A673 (cell line): ENCODE data around the gene BCAS1. TPM values are rescaled to one million over a fixed set of nuclear protein-coding genes. Genes with fewer than 3 reads are reported as not detected.

Experiments used
- BruUV-seq: library from RNA; stranded (reverse); fragments of 400-500 nt; replicated peaks from 2 replicates; lab custom pipeline; 2021; lab: Mats Ljungman, UMichigan
- CTCF ChIA-PET: fragments of 300-600 bp; sonication (Branson Sonifier 250); formaldehyde crosslinking; loops from one replicate; lab custom pipeline; 2022; ENCODE audit warnings: antibody characterized with exemption; lab: Charles Lee
- POLR2A ChIA-PET: fragments of 300-600 bp; sonication (Branson Sonifier 250); formaldehyde crosslinking; loops from one replicate; lab custom pipeline; 2022; ENCODE audit warnings: antibody characterized with exemption; ENCODE audit not compliant: low non-redundant PET; lab: Charles Lee
- DNase-seq: peaks from one replicate; pipeline ENCODE4 v3.0.0-alpha.2; 2015; ENCODE audit warnings: low spot score
- H3K27ac ChIP-seq: fragments of 200-600 bp; sonication (generic); 2 replicates; pipeline ENCODE4 v1.5.1; 2016; ENCODE audit warnings: mixed run types, low read depth, mild to moderate bottlenecking, mixed read lengths, antibody characterized with exemption, low read length; ENCODE audit not compliant: poor library complexity, severe bottlenecking
- H3K27me3 ChIP-seq: fragments of 200-600 bp; sonication (generic); replicated peaks from 2 replicates; pipeline ENCODE4 v1.6.1; 2017; ENCODE audit warnings: mixed run types, low read depth, mild to moderate bottlenecking, mixed read lengths, antibody characterized with exemption, low read length; ENCODE audit not compliant: insufficient read depth, poor library complexity
- H3K36me3 ChIP-seq: fragments of 200-600 bp; sonication (generic); 2 replicates; pipeline ENCODE4 v1.6.1; 2016; ENCODE audit warnings: mixed run types, mild to moderate bottlenecking, mixed read lengths, antibody characterized with exemption, low read length; ENCODE audit not compliant: insufficient read depth, poor library complexity, severe bottlenecking
- H3K4me1 ChIP-seq: fragments of 200-600 bp; sonication (generic); 2 replicates; pipeline ENCODE4 v1.6.1; 2017; ENCODE audit warnings: mixed run types, mild to moderate bottlenecking, mixed read lengths, antibody characterized with exemption, low read length; ENCODE audit not compliant: insufficient read depth, poor library complexity, severe bottlenecking
- H3K4me3 ChIP-seq: fragments of 200-600 bp; sonication (generic); 2 replicates; pipeline ENCODE4 v1.5.1; 2016; ENCODE audit warnings: low read depth, mixed run types, mild to moderate bottlenecking, mixed read lengths, low read length; ENCODE audit not compliant: poor library complexity, severe bottlenecking
- H3K9me3 ChIP-seq: fragments of 200-600 bp; sonication (generic); 2 replicates; pipeline ENCODE4 v1.6.1; 2016; ENCODE audit warnings: mixed run types, low read depth, mild to moderate bottlenecking, mixed read lengths, antibody characterized with exemption, low read length; ENCODE audit not compliant: poor library complexity, severe bottlenecking
- EZH2 ChIP-seq: fragments of 200-600 bp; sonication (generic); IDR thresholded peaks from 2 replicates; pipeline ENCODE4 v1.6.1; 2017; ENCODE audit warnings: borderline replicate concordance, low read depth, mild to moderate bottlenecking, mixed read lengths, antibody characterized with exemption, low read length; ENCODE audit not compliant: poor library complexity, severe bottlenecking
- intact Hi-C: fragments of 100-400 bp; cut with micrococcal nuclease; formaldehyde crosslinking; loops from one replicate; pipeline ENCODE4 v1.10.0; 2022; ENCODE audit not compliant: unreplicated experiment
- total RNA-seq: library from RNA; stranded (reverse); gene quantifications from 2 replicates; pipeline ENCODE4 v1.2.3, GENCODE V29; 2021
- TF ChIP-seq, protein P1 (sequence below): fragments of 300-800, 200-600 bp; sonication (generic); conservative IDR thresholded peaks from 2 replicates; pipeline ENCODE4 v1.5.1; 2017; ENCODE audit warnings: low read depth, mild to moderate bottlenecking, antibody characterized with exemption, low read length, moderate library complexity, mixed read lengths

The BCAS1 gene
- total RNA-seq, 1 experiment from 2014 or later = 1.4 TPM

GRCh38 chr20:54111460-54111859 is 41.1 kb upstream of the BCAS1 start:
- BruUV-seq = no TSS peak
- H3K36me3 ChIP-seq = no peaks in the 10 kb centered on the region
- no peak overlapping the region for H3K4me3 ChIP-seq
- H3K9me3 ChIP-seq = no peaks in the 10 kb centered on the region
- POLR2A ChIA-PET = no interaction called here
- intact Hi-C loops = no loop called here
- H3K27me3 ChIP-seq = no peaks in the 10 kb centered on the region
- CTCF ChIA-PET = no interaction called here
- no peak for DNase-seq
- H3K4me1 ChIP-seq = no peaks in the 10 kb centered on the region
- TF ChIP-seq, protein P1, sequence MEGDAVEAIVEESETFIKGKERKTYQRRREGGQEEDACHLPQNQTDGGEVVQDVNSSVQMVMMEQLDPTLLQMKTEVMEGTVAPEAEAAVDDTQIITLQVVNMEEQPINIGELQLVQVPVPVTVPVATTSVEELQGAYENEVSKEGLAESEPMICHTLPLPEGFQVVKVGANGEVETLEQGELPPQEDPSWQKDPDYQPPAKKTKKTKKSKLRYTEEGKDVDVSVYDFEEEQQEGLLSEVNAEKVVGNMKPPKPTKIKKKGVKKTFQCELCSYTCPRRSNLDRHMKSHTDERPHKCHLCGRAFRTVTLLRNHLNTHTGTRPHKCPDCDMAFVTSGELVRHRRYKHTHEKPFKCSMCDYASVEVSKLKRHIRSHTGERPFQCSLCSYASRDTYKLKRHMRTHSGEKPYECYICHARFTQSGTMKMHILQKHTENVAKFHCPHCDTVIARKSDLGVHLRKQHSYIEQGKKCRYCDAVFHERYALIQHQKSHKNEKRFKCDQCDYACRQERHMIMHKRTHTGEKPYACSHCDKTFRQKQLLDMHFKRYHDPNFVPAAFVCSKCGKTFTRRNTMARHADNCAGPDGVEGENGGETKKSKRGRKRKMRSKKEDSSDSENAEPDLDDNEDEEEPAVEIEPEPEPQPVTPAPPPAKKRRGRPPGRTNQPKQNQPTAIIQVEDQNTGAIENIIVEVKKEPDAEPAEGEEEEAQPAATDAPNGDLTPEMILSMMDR = no peak
- no peak for TF ChIP-seq EZH2
- no peak overlapping the region for H3K27ac ChIP-seq

DNA sequence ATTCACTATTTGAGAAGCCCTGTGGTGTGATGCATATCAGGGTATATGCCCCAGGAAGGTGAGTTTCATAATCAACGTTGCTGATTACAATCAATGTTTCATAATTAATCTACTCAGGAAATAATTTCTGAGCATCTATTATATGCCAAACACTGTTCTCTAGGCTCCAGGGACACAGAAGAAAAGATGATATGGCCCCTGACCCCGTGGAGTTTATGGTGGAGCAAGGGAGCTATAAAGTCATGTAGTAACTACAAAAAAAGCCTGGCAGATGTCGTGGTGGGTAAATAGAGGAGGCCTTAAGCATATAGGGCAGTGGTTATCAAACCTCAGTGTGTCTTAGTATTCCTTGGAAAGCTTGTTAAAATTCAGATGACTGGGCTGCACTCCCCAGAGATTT is 40.1 kb upstream of the BCAS1 start:
- Histone ChIP-seq H3K4me1 (no peaks in the 10 kb centered on the region), H3K4me3 (no peak overlapping the region), H3K27me3 (no peaks in the 10 kb centered on the region), H3K36me3 (no peaks in the 10 kb centered on the region), H3K27ac (no peak overlapping the region), H3K9me3 (no peaks in the 10 kb centered on the region)
- ChIA-PET POLR2A (no interaction called here), CTCF (no interaction called here)
- DNase-seq = no peak
- no TSS peak for BruUV-seq
- TF ChIP-seq, protein P1 = no peak
- no peak for TF ChIP-seq EZH2
- intact Hi-C loops = no loop called here

- ChIA-PET POLR2A (no interaction called here), CTCF (no interaction called here)
- intact Hi-C loops = no loop called here
- BruUV-seq = no TSS peak
- Histone ChIP-seq H3K27ac (no peak overlapping the region), H3K27me3 (no peaks in the 10 kb centered on the region), H3K36me3 (no peaks in the 10 kb centered on the region), H3K4me3 (no peak overlapping the region), H3K9me3 (no peaks in the 10 kb centered on the region), H3K4me1 (no peaks in the 10 kb centered on the region)
- TF ChIP-seq EZH2 = no peak
- TF ChIP-seq, protein P1 = no peak
- DNase-seq = no peak
These were observed 39.6 kb upstream of the BCAS1 start for GRCh38 chr20:54110041-54110440.
